Ishikawa (cell line): ENCODE results near the gene ZDHHC7.

Experiments
- CEBPB ChIP-seq: IDR thresholded peaks from 2 replicates; pipeline ENCODE4 v1.6.1; 2012
- CREB1 ChIP-seq: IDR thresholded peaks from 2 replicates; pipeline ENCODE4 v1.6.1; 2012; ENCODE audit warnings: low read depth
- EP300 ChIP-seq: IDR thresholded peaks from 2 replicates; pipeline ENCODE4 v1.6.1; 2012; ENCODE audit warnings: borderline replicate concordance
- FOXM1 ChIP-seq: IDR thresholded peaks from 2 replicates; pipeline ENCODE4 v1.6.1; 2012; ENCODE audit warnings: low read depth, borderline replicate concordance
- TAF1 ChIP-seq: IDR thresholded peaks from 2 replicates; pipeline ENCODE4 v1.6.1; 2012; ENCODE audit warnings: low read depth, mild to moderate bottlenecking
- TCF12 ChIP-seq: IDR thresholded peaks from 2 replicates; pipeline ENCODE4 v1.6.1; 2012; ENCODE audit warnings: low read depth
- ZBTB7A ChIP-seq: IDR thresholded peaks from 2 replicates; pipeline ENCODE4 v1.6.1; 2012; ENCODE audit warnings: low read depth
- TF ChIP-seq, protein P1 (sequence below): IDR thresholded peaks from 2 replicates; pipeline ENCODE4 v1.6.1; 2012
- TF ChIP-seq, protein P2 (sequence below): IDR thresholded peaks from 2 replicates; pipeline ENCODE4 v1.6.1; 2012; ENCODE audit warnings: low read depth, mild to moderate bottlenecking

DNA sequence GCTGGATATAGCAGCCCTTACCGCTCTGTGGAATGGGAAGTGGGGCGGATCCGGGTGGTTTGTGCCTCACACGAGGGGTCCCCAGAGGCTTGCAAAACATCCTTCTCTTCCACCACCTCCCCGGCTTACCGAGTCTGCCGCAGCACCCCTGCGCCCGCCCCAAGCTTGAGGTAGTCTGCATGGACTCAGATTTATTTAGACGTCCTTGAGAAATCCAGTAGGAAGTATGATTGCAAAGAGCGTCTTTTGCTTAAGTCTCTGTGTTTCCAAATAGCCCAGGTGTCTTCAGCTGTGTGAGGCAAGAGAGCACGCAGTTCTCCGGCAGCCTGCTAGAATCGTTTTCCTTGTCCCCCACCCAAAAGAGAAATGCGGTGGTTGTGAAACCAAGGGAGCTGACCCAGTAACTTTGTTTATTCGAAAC, 18.7 kb upstream of the ZDHHC7 start:
- no peak for TF ChIP-seq CREB1
- TF ChIP-seq FOXM1, result no peak
- no peak for TF ChIP-seq TAF1
- TF ChIP-seq, protein P1, sequence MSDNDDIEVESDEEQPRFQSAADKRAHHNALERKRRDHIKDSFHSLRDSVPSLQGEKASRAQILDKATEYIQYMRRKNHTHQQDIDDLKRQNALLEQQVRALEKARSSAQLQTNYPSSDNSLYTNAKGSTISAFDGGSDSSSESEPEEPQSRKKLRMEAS, result no peak
- TF ChIP-seq, protein P2, sequence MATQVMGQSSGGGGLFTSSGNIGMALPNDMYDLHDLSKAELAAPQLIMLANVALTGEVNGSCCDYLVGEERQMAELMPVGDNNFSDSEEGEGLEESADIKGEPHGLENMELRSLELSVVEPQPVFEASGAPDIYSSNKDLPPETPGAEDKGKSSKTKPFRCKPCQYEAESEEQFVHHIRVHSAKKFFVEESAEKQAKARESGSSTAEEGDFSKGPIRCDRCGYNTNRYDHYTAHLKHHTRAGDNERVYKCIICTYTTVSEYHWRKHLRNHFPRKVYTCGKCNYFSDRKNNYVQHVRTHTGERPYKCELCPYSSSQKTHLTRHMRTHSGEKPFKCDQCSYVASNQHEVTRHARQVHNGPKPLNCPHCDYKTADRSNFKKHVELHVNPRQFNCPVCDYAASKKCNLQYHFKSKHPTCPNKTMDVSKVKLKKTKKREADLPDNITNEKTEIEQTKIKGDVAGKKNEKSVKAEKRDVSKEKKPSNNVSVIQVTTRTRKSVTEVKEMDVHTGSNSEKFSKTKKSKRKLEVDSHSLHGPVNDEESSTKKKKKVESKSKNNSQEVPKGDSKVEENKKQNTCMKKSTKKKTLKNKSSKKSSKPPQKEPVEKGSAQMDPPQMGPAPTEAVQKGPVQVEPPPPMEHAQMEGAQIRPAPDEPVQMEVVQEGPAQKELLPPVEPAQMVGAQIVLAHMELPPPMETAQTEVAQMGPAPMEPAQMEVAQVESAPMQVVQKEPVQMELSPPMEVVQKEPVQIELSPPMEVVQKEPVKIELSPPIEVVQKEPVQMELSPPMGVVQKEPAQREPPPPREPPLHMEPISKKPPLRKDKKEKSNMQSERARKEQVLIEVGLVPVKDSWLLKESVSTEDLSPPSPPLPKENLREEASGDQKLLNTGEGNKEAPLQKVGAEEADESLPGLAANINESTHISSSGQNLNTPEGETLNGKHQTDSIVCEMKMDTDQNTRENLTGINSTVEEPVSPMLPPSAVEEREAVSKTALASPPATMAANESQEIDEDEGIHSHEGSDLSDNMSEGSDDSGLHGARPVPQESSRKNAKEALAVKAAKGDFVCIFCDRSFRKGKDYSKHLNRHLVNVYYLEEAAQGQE, result no peak
- no peak for TF ChIP-seq ZBTB7A
- TF ChIP-seq EP300, result no peak
- TF ChIP-seq CEBPB, result no peak
- no peak for TF ChIP-seq TCF12
